DOHH2 (cell line): ENCODE measurements around the gene MLH3.

Experiments used
- CTCF ChIP-seq: fragments of 200-600 bp; sonication (generic); IDR thresholded peaks from one replicate; pipeline ENCODE4 v1.5.1; 2014; ENCODE audit warnings: antibody characterized with exemption, mild to moderate bottlenecking, low read depth, low read length; ENCODE audit not compliant: poor library complexity, severe bottlenecking
- EZH2phosphoT487 ChIP-seq: fragments of 200-600 bp; sonication (generic); IDR thresholded peaks from 2 replicates; pipeline ENCODE4 v1.6.1; 2017; ENCODE audit warnings: borderline replicate concordance, mild to moderate bottlenecking, antibody characterized with exemption, low read length, moderate library complexity, mixed read lengths

GRCh38 chr14:75040959-75041358 lies 10.3 kb downstream of the MLH3 start:
- TF ChIP-seq CTCF (no peak), EZH2phosphoT487 (no peak)
